ENCODE data around the gene LTBR. TPM values are rescaled to one million over a fixed set of nuclear protein-coding genes. Genes with fewer than 3 reads are reported as not detected.

LTBR gene
- total and polyA plus RNA-seq, 2 of the 4 experiments (the other 2 are of a cell fraction) = 19.7 to 62.5 TPM

GRCh38 chr12:6355491-6356373 is 28.2 kb upstream of the LTBR start:
- no peak overlapping the region for H4K8ac ChIP-seq (ENCODE audit: low read depth in 2 of 2, low read length in 2 of 2)
- POLR2A ChIA-PET (ENCODE audit: unreplicated experiment) = no interaction called here
- H3K9ac ChIP-seq (ENCODE audit: low read depth, low read length) = no peak overlapping the region
- intact Hi-C loops (cut with micrococcal nuclease) = no loop called here
- no peak overlapping the region for H3K56ac ChIP-seq (ENCODE audit: extremely low read depth, insufficient read depth, low read length)
- peaks cover 9% of the 10 kb centered on the region for H3K27me3 ChIP-seq (ENCODE audit: control insufficient read depth, insufficient read depth, low read length)
- in situ Hi-C loops (cut with MboI; ENCODE audit: low sequenced_read_pairs) = no loop called here
- no peak overlapping the region for H2BK120ac ChIP-seq (ENCODE audit: low read depth, low read length)
- CTCF ChIA-PET = no interaction called here
- H3K79me1 ChIP-seq (ENCODE audit: low read depth in 1 of 2, low read length in 2 of 2) = no peaks in the 10 kb centered on the region
- 55% methylated on average over 3 of the region's 8 CpGs; no CpG with 5 or more reads in 1 of the 2 experiments for WGBS, 2 experiments (ENCODE audit: extremely low coverage in 2 of 2, insufficient read length in 1 of 2)
- dilution Hi-C loops (cut with HindIII; ENCODE audit: low sequenced_read_pairs, unreplicated experiment) = no loop called here
- no peak overlapping the region for H3K4ac ChIP-seq (ENCODE audit: low read depth, low read length)
- DNase-seq (no peak), ATAC-seq (ENCODE audit: low read depth) (no peak)
- H3K18ac ChIP-seq (ENCODE audit: low read depth, low read length) = no peak overlapping the region
- H2BK15ac ChIP-seq (ENCODE audit: low read depth, low read length) = no peak overlapping the region
- H3K4me3 ChIP-seq (ENCODE audit: insufficient read depth, low read depth, low read length) = no peak overlapping the region
- H2AFZ ChIP-seq (replicated peaks; ENCODE audit: low read length, poor library complexity) = no peak overlapping the region
- no peak overlapping the region for H2BK5ac ChIP-seq (ENCODE audit: low read depth, low read length, poor library complexity, severe bottlenecking)
- H3K4me1 ChIP-seq (ENCODE audit: control insufficient read depth, insufficient read depth, low read length) = peaks cover 4% of the 10 kb centered on the region; the same call in 1 of the 2 replicates
- no peak overlapping the region for H3K14ac ChIP-seq (replicated peaks; ENCODE audit: low read depth, low read length)
- no peaks in the 10 kb centered on the region for H3K9me1 ChIP-seq (ENCODE audit: insufficient read depth, low read length)
- no peak overlapping the region for H2AK9ac ChIP-seq (replicated peaks; ENCODE audit: low read depth, low read length, poor library complexity)
- H3K23ac ChIP-seq (ENCODE audit: low read depth, low read length) = 0 out of 2 replicates have a peak overlapping the region, but pooled peaks have one; percentile 5
- H3K4me2 ChIP-seq (ENCODE audit: low read depth, low read length) = no peak overlapping the region
- H4K5ac ChIP-seq (ENCODE audit: low read depth, low read length) = no peak overlapping the region
- no peak overlapping the region for H2AK5ac ChIP-seq (ENCODE audit: low read depth, low read length)
- H3K27ac ChIP-seq (ENCODE audit: insufficient read depth, low read length) = no peak overlapping the region
- H3K36me3 ChIP-seq (ENCODE audit: control insufficient read depth, insufficient read depth, low read length) = no peaks in the 10 kb centered on the region
- H3K9me3 ChIP-seq (ENCODE audit: control insufficient read depth, insufficient read depth, low read length) = no peaks in the 10 kb centered on the region
- no TSS peak for BruUV-seq (replicated peaks)
- no peak overlapping the region for H2BK20ac ChIP-seq (ENCODE audit: low read depth, low read length)
- H4K91ac ChIP-seq (ENCODE audit: insufficient read depth, low read depth, low read length) = no peak overlapping the region
- no peaks in the 10 kb centered on the region for H4K20me1 ChIP-seq (ENCODE audit: insufficient read depth, low read length)
- TF ChIP-seq CEBPB (IDR thresholded peaks at IDR 0.05; ENCODE audit: low read depth, low read length) (no peak), BHLHE40 (IDR thresholded peaks at IDR 0.05; ENCODE audit: low read depth, low read length) (no peak), USF2 (IDR thresholded peaks at IDR 0.05; ENCODE audit: low read depth, low read length) (no peak), RFX5 (IDR thresholded peaks at IDR 0.05; ENCODE audit: low read depth, low read length) (no peak), MAFK (IDR thresholded peaks at IDR 0.05; ENCODE audit: low read depth, low read length) (no peak), SMC3 (IDR thresholded peaks at IDR 0.05; ENCODE audit: low read depth, low read length) (no peak), FOS (IDR thresholded peaks at IDR 0.05; ENCODE audit: low read depth, low read length) (no peak), CTCF (conservative IDR thresholded peaks at IDR 0.05; ENCODE audit: low read depth, low read length) (no peak), NFE2L2 (IDR thresholded peaks at IDR 0.05; ENCODE audit: low read depth, low read length) (no peak), ELK1 (IDR thresholded peaks at IDR 0.05; ENCODE audit: borderline replicate concordance, low read depth, low read length) (no peak), MXI1 (IDR thresholded peaks at IDR 0.05; ENCODE audit: borderline replicate concordance, low read depth, low read length) (no peak), MAZ (IDR thresholded peaks at IDR 0.05; ENCODE audit: borderline replicate concordance, low read depth, low read length) (no peak), CHD1 (IDR thresholded peaks at IDR 0.05; ENCODE audit: low read depth, low read length) (no peak), RAD21 (IDR thresholded peaks at IDR 0.05; ENCODE audit: low read length) (no peak), POLR2A (IDR thresholded peaks at IDR 0.05; ENCODE audit: low read depth, low read length) (no peak)
